ENCODE results near the gene SHPK.

DNA sequence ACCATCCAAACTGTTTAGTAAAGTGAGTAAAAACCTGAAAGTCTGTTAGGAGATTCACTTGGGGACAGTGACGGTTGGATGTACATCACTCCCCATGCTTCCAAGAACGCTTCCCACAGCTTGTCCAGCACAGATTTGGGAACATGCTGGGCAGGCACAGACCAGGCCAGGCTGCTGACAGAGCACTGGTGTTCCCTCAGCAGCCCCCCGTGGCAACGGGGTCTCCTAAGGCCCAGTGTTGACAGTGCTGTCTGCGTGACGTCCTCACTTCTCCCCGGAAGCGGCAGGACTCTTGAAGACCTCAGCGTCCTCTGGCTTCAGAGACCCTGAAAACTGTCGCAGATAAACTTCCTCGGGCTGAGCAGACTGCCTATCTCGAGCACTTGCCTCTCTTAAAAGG, 69.5 kb downstream of the SHPK start:
- TF ChIP-seq POLR2A (IDR thresholded peaks at IDR 0.05; ENCODE audit: low read length) (no peak), GATA1 (IDR thresholded peaks at IDR 0.05; ENCODE audit: low read depth, low read length) (no peak)

Data from erythroblast (primary cell).